Neural cell (in vitro differentiated cells): ENCODE results near the gene SELENON. TPM values are rescaled to one million over a fixed set of nuclear protein-coding genes. Genes with fewer than 3 reads are reported as not detected.

Experiments used
- H2AFZ ChIP-seq: fragments of 200-600, 300-800 bp; sonication (generic), shearing (Covaris generic); 2 replicates; pipeline ENCODE4 v1.6.0; 2014; ENCODE audit warnings: low read depth, mild to moderate bottlenecking, antibody characterized with exemption, low read length, moderate library complexity
- H3F3A ChIP-seq: fragments of 200-600 bp; shearing (Covaris generic); 2 replicates; pipeline ENCODE4 v1.6.1; 2016; ENCODE audit warnings: mild to moderate bottlenecking, moderate library complexity, mixed read lengths, antibody characterized with exemption, low read length; ENCODE audit not compliant: insufficient read depth, poor library complexity, severe bottlenecking
- H3K27ac ChIP-seq: fragments of 200-600, 300-800 bp; sonication (generic), shearing (Covaris generic); 2 replicates; pipeline ENCODE4 v1.5.1; 2014; ENCODE audit warnings: mild to moderate bottlenecking, low read length, moderate library complexity
- H3K27me3 ChIP-seq: fragments of 300-800, 200-600 bp; sonication (generic), shearing (Covaris generic); 2 replicates; pipeline ENCODE4 v1.6.0; 2014; ENCODE audit warnings: mild to moderate bottlenecking, low read depth, low read length, moderate library complexity; ENCODE audit not compliant: insufficient read depth
- H3K36me3 ChIP-seq: fragments of 300-800, 200-600 bp; sonication (generic), shearing (Covaris generic); 2 replicates; pipeline ENCODE4 v1.5.1; 2014; ENCODE audit warnings: mild to moderate bottlenecking, antibody characterized with exemption, low read length, moderate library complexity; ENCODE audit not compliant: insufficient read depth
- H3K4me2 ChIP-seq: fragments of 300-800, 200-600 bp; sonication (generic), shearing (Covaris generic); 2 replicates; pipeline ENCODE4 v1.6.0; 2014; ENCODE audit warnings: mild to moderate bottlenecking, low read length
- H3K4me3 ChIP-seq: fragments of 300-800, 200-600 bp; sonication (generic), shearing (Covaris generic); 2 replicates; pipeline ENCODE4 v1.5.1; 2014; ENCODE audit warnings: mild to moderate bottlenecking, low read length, moderate library complexity
- H3K79me2 ChIP-seq: fragments of 200-600 bp; shearing (Covaris generic); replicated peaks from 2 replicates; pipeline ENCODE4 v1.6.0; 2014; ENCODE audit warnings: mild to moderate bottlenecking, low read length, moderate library complexity; ENCODE audit not compliant: insufficient read depth
- H3K9ac ChIP-seq: fragments of 300-800, 200-600 bp; sonication (generic), shearing (Covaris generic); 2 replicates; pipeline ENCODE4 v1.6.1; 2016; ENCODE audit warnings: mild to moderate bottlenecking, low read length, mixed read lengths
- H3K9me2 ChIP-seq: fragments of 200-600 bp; shearing (Covaris generic); 2 replicates; pipeline ENCODE4 v1.6.1; 2016; ENCODE audit warnings: mild to moderate bottlenecking, low read length, mixed read lengths; ENCODE audit not compliant: insufficient read depth
- H3K9me3 ChIP-seq: fragments of 200-600, 300-800 bp; sonication (generic), shearing (Covaris generic); 2 replicates; pipeline ENCODE4 v1.6.1; 2016; ENCODE audit warnings: mild to moderate bottlenecking, mixed run types, low read length, moderate library complexity, mixed read lengths
- H4K20me1 ChIP-seq: fragments of 200-600 bp; shearing (Covaris generic); 2 replicates; pipeline ENCODE4 v1.6.1; 2016; ENCODE audit warnings: mild to moderate bottlenecking, mixed run types; ENCODE audit not compliant: insufficient read depth
- CTCF ChIP-seq: fragments of 450-650 bp; IDR thresholded peaks from 2 replicates; pipeline ENCODE4 v1.5.1; 2014; ENCODE audit warnings: antibody characterized with exemption, mild to moderate bottlenecking, moderate library complexity; ENCODE audit not compliant: poor library complexity, severe bottlenecking
- EP300 ChIP-seq: fragments of 450-650 bp; conservative IDR thresholded peaks from 2 replicates; pipeline ENCODE4 v1.6.1; 2014; ENCODE audit warnings: antibody characterized with exemption, mild to moderate bottlenecking, moderate library complexity; ENCODE audit not compliant: poor library complexity, severe bottlenecking
- EZH2 ChIP-seq: fragments of 200-600, 300-800 bp; shearing (Covaris generic), sonication (generic); IDR thresholded peaks from 2 replicates; pipeline ENCODE4 v1.6.1; 2014; ENCODE audit warnings: antibody characterized with exemption, low read length, borderline replicate concordance, mild to moderate bottlenecking; ENCODE audit not compliant: insufficient read depth, poor library complexity, severe bottlenecking
- MXI1 ChIP-seq: fragments of 450-650 bp; conservative IDR thresholded peaks from 2 replicates; pipeline ENCODE4 v1.6.1; 2014; ENCODE audit warnings: antibody characterized with exemption, mild to moderate bottlenecking; ENCODE audit not compliant: poor library complexity, severe bottlenecking
- POLR2AphosphoS5 ChIP-seq: IDR thresholded peaks from 2 replicates; pipeline ENCODE4 v1.6.1; 2012
- RAD21 ChIP-seq: fragments of 450-650 bp; conservative IDR thresholded peaks from 2 replicates; pipeline ENCODE4 v1.6.1; 2014; ENCODE audit warnings: antibody characterized with exemption, mild to moderate bottlenecking, moderate library complexity
- REST ChIP-seq: IDR thresholded peaks from 2 replicates; pipeline ENCODE4 v1.6.1; 2012; ENCODE audit warnings: borderline replicate concordance
- SMC3 ChIP-seq: fragments of 450-650 bp; conservative IDR thresholded peaks from 2 replicates; pipeline ENCODE4 v1.6.1; 2014; ENCODE audit warnings: antibody characterized with exemption, mild to moderate bottlenecking, moderate library complexity; ENCODE audit not compliant: poor library complexity
- TAF1 ChIP-seq: IDR thresholded peaks from 2 replicates; pipeline ENCODE4 v1.6.1; 2012; ENCODE audit warnings: low read depth
- polyA plus RNA-seq: library from polyadenylated mRNA; depleted of rRNA; stranded (reverse); fragments of >200 nt; gene quantifications from 2 replicates; pipeline ENCODE4 v1.2.3, GENCODE V29; 2014

The SELENON gene
- polyA plus RNA-seq, 1 donor from 2014 or later = 6.5 TPM

- H3K36me3 ChIP-seq = no peaks in the 10 kb centered on the region
Measured at GRCh38 chr1:25826571-25826970, 26.6 kb downstream of the SELENON start.

GRCh38 chr1:25828491-25828890 is 28.5 kb downstream of the SELENON start:
- no peaks in the 10 kb centered on the region for H3F3A ChIP-seq
- TF ChIP-seq POLR2AphosphoS5 (no peak), EZH2 (no peak), RAD21 (no peak), TAF1 (no peak)
- no peaks in the 10 kb centered on the region for H4K20me1 ChIP-seq
- no peaks in the 10 kb centered on the region for H3K9me2 ChIP-seq
- no peak overlapping the region for H3K9ac ChIP-seq
- no peaks in the 10 kb centered on the region for H3K9me3 ChIP-seq
- H3K36me3 ChIP-seq = no peaks in the 10 kb centered on the region
- H3K4me2 ChIP-seq = no peak overlapping the region
- H3K79me2 ChIP-seq = no peaks in the 10 kb centered on the region
- no peak overlapping the region for H3K4me3 ChIP-seq
- no peak overlapping the region for H2AFZ ChIP-seq
- no peak overlapping the region for H3K27ac ChIP-seq
- H3K27me3 ChIP-seq = no peaks in the 10 kb centered on the region

More at GRCh38 chr1:25826571-25826970, 26.6 kb downstream of the SELENON start:
- H2AFZ ChIP-seq = no peak overlapping the region
- H3K4me2 ChIP-seq = no peak overlapping the region
- no peak overlapping the region for H3K9ac ChIP-seq
- H3K9me2 ChIP-seq = no peaks in the 10 kb centered on the region
- H4K20me1 ChIP-seq = no peaks in the 10 kb centered on the region
- no peak for TF ChIP-seq EZH2
- no peak for TF ChIP-seq SMC3
- no peak for TF ChIP-seq REST
- TF ChIP-seq CTCF = no peak
- TF ChIP-seq TAF1 = no peak
- TF ChIP-seq EP300 = no peak
- TF ChIP-seq POLR2AphosphoS5 = no peak
- no peak for TF ChIP-seq MXI1
- TF ChIP-seq RAD21 = no peak
- H3K27me3 ChIP-seq = no peaks in the 10 kb centered on the region
- H3K79me2 ChIP-seq = peaks cover 7% of the 10 kb centered on the region
- H3K9me3 ChIP-seq = no peaks in the 10 kb centered on the region
- H3K4me3 ChIP-seq = no peak overlapping the region
- H3K27ac ChIP-seq = no peak overlapping the region
- H3F3A ChIP-seq = no peaks in the 10 kb centered on the region

- Histone ChIP-seq H3K9me2 (no peaks in the 10 kb centered on the region), H3K4me3 (no peak overlapping the region), H3K36me3 (no peaks in the 10 kb centered on the region), H3K27ac (no peak overlapping the region), H3K4me2 (no peak overlapping the region), H3K27me3 (no peaks in the 10 kb centered on the region), H2AFZ (no peak overlapping the region), H3K79me2 (no peaks in the 10 kb centered on the region), H4K20me1 (no peaks in the 10 kb centered on the region), H3F3A (no peaks in the 10 kb centered on the region), H3K9ac (no peak overlapping the region), H3K9me3 (no peaks in the 10 kb centered on the region)
- no peak for TF ChIP-seq MXI1
- TF ChIP-seq EZH2 = no peak
- TF ChIP-seq TAF1 = no peak
- TF ChIP-seq SMC3 = no peak
- no peak for TF ChIP-seq CTCF
- no peak for TF ChIP-seq RAD21
- TF ChIP-seq EP300 = no peak
- TF ChIP-seq POLR2AphosphoS5 = no peak
- TF ChIP-seq REST = no peak
Measured at GRCh38 chr1:25829046-25829445, 29.1 kb downstream of the SELENON start.
